Measurements from ENCODE around the gene KLHL8. TPM values are rescaled to one million over a fixed set of nuclear protein-coding genes. Genes with fewer than 3 reads are reported as not detected.
A peak's percentile ranks its signal among the peaks of the same experiment; 100 is the strongest.

Gene KLHL8
- total RNA-seq, 4 donors from 2014 or later = 6.3 to 18.2 (median 13.3) TPM

DNA sequence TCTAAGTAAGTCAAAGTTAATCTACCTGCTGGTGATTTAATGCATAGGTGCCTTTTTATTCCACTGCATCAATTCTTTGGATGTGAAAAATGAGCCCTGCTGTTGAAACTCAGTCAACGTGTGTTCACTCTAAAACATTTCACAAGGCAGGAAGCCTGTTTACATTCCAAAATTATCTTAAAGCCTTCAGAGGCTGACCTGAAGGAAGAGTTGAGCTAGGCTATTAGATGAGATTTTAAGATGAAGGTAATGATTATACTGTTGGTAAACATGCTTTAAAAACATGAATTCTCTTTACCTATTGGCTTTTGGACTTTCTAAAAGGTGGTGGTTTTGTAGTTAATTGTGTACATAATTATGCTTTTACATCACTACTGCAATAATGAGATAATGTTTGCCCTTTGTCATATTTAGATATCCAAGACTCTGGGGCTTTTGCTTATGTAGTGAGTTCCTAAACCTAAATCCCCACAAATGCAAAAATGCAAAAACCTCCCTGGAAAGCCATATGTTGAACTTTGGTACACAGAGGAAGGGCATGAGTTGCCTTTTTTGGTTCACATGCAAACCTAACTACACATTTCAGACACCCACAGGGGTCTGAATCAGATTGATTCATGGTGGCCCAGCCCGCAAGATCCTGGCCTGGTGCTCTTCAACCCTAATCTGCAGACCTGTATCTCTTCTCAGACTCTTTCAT lies 92.3 kb downstream of the KLHL8 start:
- DNase-seq (ENCODE audit: low spot score in 2 of 2) = no peak
- H3K36me3 ChIP-seq = peaks cover 0 to 91% (median 26%) of the 10 kb centered on the region in 3 donors
- H3K4me1 ChIP-seq = peaks cover 0 to 7% (median 0%) of the 10 kb centered on the region in 4 donors
- no peak for TF ChIP-seq POLR2A (IDR thresholded peaks at IDR 0.05)
- TF ChIP-seq EP300 (IDR thresholded peaks at IDR 0.05) = no peak
- TF ChIP-seq, protein P1, sequence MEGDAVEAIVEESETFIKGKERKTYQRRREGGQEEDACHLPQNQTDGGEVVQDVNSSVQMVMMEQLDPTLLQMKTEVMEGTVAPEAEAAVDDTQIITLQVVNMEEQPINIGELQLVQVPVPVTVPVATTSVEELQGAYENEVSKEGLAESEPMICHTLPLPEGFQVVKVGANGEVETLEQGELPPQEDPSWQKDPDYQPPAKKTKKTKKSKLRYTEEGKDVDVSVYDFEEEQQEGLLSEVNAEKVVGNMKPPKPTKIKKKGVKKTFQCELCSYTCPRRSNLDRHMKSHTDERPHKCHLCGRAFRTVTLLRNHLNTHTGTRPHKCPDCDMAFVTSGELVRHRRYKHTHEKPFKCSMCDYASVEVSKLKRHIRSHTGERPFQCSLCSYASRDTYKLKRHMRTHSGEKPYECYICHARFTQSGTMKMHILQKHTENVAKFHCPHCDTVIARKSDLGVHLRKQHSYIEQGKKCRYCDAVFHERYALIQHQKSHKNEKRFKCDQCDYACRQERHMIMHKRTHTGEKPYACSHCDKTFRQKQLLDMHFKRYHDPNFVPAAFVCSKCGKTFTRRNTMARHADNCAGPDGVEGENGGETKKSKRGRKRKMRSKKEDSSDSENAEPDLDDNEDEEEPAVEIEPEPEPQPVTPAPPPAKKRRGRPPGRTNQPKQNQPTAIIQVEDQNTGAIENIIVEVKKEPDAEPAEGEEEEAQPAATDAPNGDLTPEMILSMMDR (IDR thresholded peaks at IDR 0.05) = no peak
- no peaks in the 10 kb centered on the region for H3K27me3 ChIP-seq
- 79 to 95% methylated on average over 2 of the region's 2 CpGs for WGBS, 2 donors
- no peaks in the 10 kb centered on the region for H3K9me3 ChIP-seq
- H3K27ac ChIP-seq = no peak overlapping the region
- H3K4me3 ChIP-seq = no peak overlapping the region

DNA sequence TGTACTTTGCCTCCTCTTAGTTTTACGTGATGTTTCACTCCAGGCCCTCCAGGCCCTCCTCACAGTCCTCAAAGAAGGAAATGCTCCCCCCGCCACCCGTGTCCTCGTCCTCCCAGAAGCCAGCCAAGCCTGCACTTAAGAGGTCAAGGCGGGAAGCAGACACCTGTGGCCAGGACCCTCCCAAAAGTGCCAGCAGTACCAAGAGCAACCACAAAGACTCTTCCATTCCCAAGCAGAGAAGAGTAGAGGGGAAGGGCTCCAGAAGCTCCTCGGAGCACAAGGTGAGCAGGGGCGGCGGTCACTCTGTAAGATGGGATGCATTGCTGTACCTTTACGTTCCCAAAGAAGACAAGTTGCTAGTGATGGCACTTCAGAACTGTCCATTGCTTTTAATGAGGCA lies 94.4 kb downstream of the KLHL8 start:
- 95 to 99% methylated on average over 9 of the region's 9 CpGs for WGBS, 2 donors
- Histone ChIP-seq H3K27me3 (no peaks in the 10 kb centered on the region), H3K4me1 (peaks cover 0 to 22% (median 3%) of the 10 kb centered on the region in 4 donors), H3K9me3 (no peaks in the 10 kb centered on the region), H3K4me3 (no peak overlapping the region), H3K36me3 (peaks cover 0 to 73% (median 21%) of the 10 kb centered on the region in 3 donors), H3K27ac (no peak overlapping the region)
- DNase-seq (ENCODE audit: low spot score in 2 of 2) = no peak
- TF ChIP-seq, protein P1 (IDR thresholded peaks at IDR 0.05) = no peak
- no peak for TF ChIP-seq POLR2A (IDR thresholded peaks at IDR 0.05)
- TF ChIP-seq EP300 (IDR thresholded peaks at IDR 0.05) = no peak

DNA sequence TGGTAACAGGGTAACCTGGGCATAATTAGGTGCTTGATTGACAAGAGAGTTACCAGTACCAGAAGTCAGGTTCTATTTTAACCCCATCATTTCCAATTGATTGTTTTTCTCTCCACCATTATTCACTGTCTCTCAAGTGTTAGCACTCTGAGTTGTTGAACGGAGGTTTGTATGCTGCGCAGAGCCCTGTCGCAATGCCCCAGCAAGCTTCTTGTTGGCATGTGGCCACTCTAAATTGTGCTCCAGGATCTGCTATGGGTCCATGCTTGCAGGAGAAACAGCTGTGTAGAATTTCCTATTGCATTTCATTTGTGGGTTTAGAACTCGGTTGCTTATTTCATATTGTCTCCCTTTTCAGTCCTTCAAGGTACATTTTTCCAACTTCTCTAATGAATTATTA lies 98.2 kb downstream of the KLHL8 start:
- Histone ChIP-seq H3K27ac (peak overlapping the region in 1 of 4 donors; percentile 69), H3K27me3 (no peaks in the 10 kb centered on the region), H3K36me3 (peaks cover 0 to 62% (median 10%) of the 10 kb centered on the region in 3 donors), H3K9me3 (no peaks in the 10 kb centered on the region), H3K4me3 (no peak overlapping the region), H3K4me1 (peaks cover 0 to 53% (median 14%) of the 10 kb centered on the region in 4 donors)
- TF ChIP-seq, protein P1 (IDR thresholded peaks at IDR 0.05) = no peak
- no peak for TF ChIP-seq POLR2A (IDR thresholded peaks at IDR 0.05)
- TF ChIP-seq EP300 (IDR thresholded peaks at IDR 0.05) = no peak
- DNase-seq (ENCODE audit: low spot score in 2 of 2) = no peak
- 89 to 94% methylated on average over 4 of the region's 4 CpGs for WGBS, 2 donors

DNA sequence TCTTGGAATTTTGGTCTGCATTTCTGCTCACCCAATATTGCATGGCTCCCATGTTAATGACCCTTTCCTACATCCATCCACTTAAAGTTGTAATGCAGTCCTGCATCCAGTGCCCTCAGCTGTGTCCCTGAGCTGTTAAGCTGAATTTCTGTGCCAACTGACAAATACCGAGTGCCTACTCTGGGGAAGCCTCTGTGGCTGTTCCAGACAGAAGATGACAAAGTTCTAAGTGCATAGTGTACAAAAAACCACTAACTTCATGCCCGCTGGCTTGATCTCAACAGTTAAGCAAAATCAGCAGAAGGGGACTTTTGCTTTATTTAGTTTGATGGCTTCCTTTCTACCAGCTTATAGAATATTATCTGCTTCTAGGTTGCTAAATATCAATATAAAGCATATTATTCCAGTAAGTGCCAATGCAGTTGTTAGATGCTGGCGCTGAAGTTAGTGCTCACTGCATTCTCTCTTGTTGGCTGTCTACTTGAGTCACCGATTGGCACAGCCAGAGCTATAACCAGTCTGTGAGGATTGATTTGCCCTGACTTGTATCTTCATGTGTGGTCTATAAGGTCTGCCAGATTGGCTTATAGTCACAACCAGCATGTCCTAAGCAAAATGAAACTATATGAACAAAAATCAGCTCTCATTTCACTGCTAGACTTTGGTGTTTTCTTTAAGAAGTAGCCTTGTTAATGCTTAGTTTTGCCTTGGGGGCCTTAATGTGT lies 98.9 kb downstream of the KLHL8 start:
- H3K27ac ChIP-seq = peak overlapping the region in 2 of 4 donors; percentile 56 to 69
- DNase-seq (ENCODE audit: low spot score in 2 of 2) = no peak
- WGBS, 2 donors = 70 to 80% methylated on average over 4 of the region's 4 CpGs
- H3K9me3 ChIP-seq = no peaks in the 10 kb centered on the region
- peaks cover 0 to 62% (median 10%) of the 10 kb centered on the region in 3 donors for H3K36me3 ChIP-seq
- H3K4me3 ChIP-seq = no peak overlapping the region
- no peaks in the 10 kb centered on the region for H3K27me3 ChIP-seq
- H3K4me1 ChIP-seq = peaks cover 0 to 54% (median 14%) of the 10 kb centered on the region in 4 donors
- TF ChIP-seq, protein P1 (IDR thresholded peaks at IDR 0.05) = no peak
- TF ChIP-seq POLR2A (IDR thresholded peaks at IDR 0.05) (no peak), EP300 (IDR thresholded peaks at IDR 0.05) (no peak)
